GM21423 (cell line): ENCODE measurements around the gene GABRR2.
"Not testable (repeated sequence)": the region's sequence is repeated elsewhere in the genome, so short reads cannot be mapped to it uniquely, and the experiment has no call there.

Experiments
- ATAC-seq: cut with Tn5 transposase; IDR thresholded peaks from one replicate; pipeline ENCODE4 v1.9.1; 2021; ENCODE audit warnings: mild to moderate bottlenecking, moderate library complexity; ENCODE audit not compliant: unreplicated experiment

Gene GABRR2

GRCh38 chr6:89324304-89324703, 9.2 kb upstream of the GABRR2 start:
- no peak for ATAC-seq

DNA sequence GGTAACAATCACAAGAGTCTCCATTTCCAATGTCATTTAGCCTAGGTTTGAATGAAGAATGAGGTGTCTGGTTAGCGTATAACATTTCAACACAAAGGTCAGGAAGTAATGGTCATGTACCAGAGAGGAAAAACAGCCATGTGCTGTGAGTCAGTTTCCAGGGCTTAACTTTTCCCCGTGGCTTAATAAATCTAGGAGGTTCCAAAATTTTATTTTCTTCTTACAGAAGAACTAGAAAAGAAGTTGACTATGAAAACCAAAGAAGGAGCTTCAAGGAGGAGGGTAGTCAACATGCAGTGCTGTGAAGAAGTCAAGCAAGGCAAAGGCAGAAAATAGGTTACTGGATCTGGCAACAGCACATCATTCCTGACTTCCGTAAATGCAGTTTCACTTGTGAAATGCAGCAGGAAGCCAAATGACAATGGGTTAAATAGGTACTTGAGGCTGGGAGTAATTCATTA, 8.4 kb upstream of the GABRR2 start:
- no peak for ATAC-seq

DNA sequence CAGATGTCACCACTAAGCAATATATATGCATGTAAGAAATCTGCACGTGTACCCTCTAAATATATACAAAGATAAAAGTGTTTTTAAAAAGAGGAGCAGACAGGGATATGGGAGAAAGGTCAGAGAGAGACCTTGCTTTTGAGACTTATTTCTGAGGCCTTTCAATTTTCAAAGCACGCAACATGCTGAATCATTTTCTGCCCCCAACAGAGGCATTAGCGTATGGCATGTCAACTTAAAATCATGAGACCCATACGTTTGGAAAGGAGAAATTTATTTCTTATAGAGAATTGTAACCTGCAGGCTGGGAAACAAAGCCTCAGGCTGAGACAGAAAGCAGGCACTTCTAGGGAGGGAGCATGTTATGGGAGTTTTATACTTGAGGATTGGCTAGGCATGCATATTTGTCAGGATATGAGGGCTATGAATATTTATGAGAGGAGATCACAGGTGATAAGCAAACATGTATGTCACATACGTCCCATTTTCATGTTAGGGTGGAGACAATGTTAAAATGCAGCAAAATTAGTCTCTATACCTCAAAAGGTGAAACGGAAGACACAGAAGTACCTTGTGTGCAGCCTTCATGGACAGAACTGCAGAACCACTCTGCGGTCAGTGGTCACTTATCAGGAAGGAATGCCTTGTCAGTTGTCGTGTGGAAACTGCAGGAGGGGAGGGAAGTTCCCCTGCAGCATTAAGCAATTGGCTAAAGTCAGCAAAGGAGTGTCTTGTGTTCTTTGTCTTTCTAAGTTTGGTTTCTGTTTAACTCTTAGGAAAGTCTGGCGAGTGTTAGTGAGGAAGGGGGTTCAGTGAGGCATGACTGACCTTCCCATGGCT, 6.3 kb upstream of the GABRR2 start:
- no peak for ATAC-seq

GRCh38 chr6:89320012-89320559, 5.0 kb upstream of the GABRR2 start:
- no peak for ATAC-seq

DNA sequence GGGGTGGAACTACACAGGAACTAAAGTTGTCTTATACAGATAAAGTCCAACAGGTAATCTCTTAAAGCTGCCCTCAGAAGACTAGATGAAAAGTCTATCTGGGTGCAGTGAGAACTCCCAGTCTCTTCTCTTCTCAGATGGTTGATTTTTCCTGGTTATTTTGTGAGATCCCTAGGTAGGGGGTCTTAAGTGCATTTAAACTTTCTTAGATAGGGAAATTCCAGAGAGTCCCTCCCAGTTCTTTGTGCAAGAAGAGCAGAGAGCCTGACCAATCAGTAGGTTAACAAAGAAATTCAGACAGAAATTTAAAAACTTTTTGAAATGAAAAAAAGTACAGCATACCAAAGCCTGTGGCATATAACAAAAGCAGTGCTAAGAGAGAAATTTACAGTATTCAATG, 2.0 kb upstream of the GABRR2 start:
- ATAC-seq: no peak

DNA sequence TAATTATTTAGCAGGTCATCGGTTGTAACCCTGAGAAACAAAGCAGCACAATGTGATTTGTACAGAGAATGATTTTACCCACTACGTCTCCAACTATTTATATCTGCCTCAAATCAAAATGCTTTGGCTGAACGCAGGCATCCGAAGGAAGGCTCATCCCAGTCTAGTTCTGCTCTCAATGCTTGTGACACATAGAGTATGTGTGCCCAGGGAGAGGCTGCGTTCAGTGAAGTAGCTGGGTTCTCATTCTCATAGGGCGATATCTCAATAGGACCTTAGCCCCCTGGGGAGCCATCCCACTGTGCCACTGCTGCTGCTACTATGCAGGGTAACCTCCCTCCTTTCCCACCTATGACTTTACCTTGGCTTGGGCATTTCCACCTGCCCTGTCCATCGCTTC, 407 bp downstream of the GABRR2 start:
- ATAC-seq: no peak

DNA sequence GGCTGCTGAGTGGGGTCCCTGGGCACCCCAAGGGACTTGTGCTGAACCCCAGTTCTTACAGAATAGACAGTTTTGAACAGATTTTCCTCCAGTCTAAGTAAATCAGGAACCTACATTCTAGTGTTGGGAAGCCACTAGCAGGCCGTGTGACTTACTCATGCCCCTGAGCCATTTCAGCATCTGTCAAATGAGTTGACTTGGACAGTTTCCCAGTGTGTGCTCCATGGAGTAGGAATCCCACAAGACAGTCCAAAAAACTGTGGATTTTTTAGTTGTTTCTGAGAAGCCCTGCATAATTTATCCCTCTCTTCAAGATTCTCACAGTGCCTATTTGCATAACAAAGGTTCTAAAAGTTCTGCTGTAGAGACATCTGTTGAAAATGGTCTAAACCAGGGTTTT, 2.1 kb downstream of the GABRR2 start:
- ATAC-seq: no peak

DNA sequence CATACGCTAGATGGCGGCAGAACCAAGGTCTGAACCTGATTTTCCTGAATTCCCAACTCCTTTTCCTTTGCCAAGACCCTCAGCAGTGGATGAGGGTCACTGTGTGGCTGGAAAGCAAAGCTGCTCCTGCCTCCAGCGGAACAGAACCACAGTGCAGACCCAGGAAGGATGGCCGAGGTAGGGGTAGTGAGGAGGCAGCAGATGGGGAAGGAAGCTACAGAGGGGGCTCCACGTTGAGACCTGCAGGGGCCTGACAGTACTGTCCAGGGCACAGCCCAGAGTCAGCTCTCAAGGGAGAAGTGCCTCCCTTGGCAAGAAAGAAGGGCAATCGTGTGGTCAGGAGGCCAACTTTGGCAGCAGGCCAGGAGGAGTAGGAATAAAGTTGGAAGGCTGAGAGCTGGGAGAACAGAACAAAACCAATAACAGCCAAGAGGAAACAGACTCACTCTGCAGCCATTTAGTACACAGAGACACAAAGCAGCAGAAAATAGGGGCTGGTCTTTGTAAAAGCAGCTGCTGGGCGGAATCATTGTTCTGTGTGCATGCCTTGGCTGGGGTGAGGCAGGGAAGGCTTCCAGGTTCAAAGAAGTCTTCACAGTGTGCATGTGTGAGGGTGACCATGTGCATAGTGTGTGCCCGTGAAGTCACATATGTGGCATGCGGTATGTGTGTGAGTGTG, 3.1 kb downstream of the GABRR2 start:
- ATAC-seq: no peak

DNA sequence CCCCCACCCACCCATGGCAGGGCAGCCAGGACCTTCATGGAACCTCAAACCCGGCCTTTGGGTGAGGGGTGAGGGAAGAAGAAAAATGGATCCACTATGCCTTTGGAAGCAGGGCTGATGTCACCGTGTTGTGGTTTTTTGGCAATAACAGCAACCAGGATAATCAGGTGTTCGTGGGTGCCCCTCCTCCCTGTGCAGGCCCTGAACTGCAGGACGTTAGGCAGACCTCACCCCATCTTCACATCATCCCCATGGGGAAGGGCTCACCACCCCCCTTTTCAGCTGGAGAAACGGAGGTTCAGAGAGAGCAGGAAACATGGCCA, 3.6 kb downstream of the GABRR2 start:
- no peak for ATAC-seq

DNA sequence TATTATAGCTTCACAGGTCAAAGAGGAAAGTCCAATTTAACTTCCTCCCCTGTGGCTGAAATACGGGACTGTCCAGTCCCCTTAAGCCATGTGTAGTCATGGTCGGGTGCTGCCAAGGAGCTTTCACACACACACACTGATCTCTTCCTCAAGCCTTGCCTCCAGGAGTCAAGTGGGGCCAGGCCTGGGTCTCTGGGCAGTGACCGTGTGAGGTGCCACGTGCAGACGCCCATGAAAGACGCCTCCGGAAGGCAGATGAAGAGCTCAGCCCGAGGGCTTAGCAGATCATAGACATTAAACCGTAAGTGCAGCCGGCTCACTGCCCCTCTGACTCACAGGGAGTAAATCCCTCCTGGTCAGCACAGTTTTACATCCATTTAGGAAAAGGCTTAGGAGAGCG, 4.2 kb downstream of the GABRR2 start:
- no peak for ATAC-seq

DNA sequence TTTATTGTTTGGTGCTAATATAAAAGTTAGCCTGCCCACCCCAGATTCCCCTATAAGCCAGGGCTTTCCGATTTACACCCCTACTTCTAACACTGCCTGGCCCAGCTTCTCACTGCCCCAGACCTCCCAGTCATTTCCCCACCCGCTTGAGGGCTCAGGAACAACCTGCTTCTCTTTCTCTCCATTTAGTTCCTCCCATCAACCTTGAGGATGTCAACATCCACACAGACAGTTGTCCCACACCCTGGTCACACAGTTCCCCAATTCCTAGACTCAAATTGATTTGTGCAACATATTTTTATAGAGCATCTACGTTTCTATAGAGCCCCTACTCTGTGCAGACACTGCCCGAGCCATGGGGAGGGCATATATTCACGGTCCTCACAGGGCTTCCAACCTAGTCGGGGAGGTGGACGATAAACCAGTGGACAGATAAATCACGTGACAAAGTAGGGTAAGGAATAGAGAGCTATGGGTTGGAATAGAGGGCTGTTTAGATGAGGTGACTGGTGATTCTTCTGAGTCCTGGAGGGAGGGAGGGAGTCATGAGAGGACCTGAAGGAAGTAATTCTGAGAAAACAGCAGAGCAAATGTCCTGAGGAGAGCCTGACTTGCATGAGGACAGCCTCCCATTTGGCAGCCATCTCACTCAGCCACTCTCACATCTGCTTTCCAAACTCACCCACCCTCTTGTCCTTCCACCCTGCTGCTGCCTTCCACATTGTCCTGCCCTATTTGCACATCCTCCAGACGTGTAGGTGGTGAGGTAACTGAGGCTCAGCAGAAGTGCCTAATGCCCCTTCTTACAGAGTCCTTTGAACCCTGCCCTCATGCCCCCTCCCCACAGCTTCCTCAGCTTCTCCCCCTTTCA, 6.3 kb downstream of the GABRR2 start:
- no peak for ATAC-seq

- ATAC-seq: not testable (repeated sequence)
Observed at GRCh38 chr6:89304517-89304916, 10.6 kb downstream of the GABRR2 start.

DNA sequence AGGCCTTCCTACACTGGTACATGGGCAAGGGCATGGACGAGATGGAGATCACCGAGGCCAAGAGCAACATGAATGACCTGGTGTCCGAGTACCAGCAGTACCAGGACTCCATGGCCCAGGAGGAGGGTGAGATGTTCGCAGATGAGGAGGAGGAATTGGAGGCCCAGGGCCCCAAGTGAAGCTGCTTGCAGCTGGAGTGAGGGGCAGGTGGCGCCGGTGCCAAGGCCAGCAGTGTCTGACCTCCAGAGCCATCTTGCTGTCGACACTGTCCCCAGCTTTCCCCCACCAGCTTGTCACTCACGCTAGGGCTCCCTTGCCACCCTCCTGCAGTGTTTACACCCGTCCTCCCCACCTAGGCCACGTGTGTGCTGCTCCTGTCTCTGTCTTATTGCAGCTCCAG, 12.2 kb downstream of the GABRR2 start:
- no peak for ATAC-seq

GRCh38 chr6:89302195-89302770, 12.8 kb downstream of the GABRR2 start:
- no peak for ATAC-seq

DNA sequence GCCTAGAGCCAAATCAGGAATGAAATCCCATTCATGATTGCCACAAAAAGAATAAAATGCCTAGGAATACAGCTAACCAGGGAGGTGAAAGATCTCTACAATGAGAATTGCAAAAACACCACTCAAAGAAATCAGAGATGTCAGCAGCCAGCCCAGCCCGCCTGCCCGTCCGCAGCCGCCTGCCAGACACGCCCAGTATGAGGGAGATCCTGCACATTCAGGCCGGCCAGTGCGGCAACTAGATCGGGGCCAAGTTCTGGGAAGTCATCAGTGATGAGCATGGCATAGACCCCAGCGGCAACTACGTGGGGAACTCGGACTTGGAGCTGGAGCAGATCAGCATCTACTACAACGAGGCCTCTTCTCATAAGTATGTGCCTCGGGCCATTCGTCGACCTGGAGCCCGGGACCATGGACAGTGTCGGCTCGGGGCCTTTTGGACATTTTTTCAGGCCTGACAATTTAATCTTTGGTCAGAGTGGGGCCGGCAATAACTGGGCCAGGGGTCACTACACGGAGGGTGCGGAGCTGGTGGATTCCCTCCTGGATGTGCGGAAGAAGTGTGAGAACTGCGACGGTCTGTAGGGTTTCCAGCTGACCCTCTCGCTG, 13.4 kb downstream of the GABRR2 start:
- ATAC-seq: no peak

- no peak for ATAC-seq
Observed at GRCh38 chr6:89299466-89299850, 15.6 kb downstream of the GABRR2 start.

DNA sequence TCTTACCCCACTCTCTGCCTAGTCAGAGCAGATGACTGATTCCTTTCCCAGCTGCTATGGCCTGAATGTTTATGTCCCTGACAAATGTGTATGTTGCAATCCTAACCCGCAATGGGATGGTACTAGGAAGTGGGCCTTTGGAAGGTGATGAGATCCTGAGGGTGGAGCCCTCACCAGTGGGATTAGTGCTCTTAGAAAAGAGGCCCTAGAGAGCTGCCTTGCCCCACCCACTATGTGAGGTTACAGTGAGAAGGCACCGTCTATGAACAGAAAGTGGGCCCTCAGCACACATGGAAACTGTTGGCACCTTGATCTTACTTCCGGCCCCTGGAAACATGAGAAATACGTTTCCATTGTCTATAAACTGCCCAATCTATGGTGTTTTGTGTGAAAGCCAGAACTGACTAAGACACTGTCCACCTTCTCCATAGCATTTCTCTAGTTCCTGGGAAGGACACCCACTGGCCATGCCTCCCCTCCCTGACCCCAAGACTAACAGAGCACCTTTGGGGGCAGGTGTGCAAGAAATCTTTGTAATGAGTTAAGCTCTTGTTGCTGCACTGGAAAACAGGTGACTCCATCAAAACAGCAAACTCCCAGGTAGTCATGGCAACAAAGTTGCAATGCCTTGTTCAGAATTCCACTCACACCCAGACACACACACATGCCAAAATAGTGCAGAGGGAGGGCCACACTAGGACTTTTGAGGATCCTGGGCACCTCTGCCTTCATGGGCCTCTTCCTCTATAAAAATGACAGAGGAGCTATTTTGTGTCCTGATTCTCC, 16.2 kb downstream of the GABRR2 start:
- no peak for ATAC-seq

DNA sequence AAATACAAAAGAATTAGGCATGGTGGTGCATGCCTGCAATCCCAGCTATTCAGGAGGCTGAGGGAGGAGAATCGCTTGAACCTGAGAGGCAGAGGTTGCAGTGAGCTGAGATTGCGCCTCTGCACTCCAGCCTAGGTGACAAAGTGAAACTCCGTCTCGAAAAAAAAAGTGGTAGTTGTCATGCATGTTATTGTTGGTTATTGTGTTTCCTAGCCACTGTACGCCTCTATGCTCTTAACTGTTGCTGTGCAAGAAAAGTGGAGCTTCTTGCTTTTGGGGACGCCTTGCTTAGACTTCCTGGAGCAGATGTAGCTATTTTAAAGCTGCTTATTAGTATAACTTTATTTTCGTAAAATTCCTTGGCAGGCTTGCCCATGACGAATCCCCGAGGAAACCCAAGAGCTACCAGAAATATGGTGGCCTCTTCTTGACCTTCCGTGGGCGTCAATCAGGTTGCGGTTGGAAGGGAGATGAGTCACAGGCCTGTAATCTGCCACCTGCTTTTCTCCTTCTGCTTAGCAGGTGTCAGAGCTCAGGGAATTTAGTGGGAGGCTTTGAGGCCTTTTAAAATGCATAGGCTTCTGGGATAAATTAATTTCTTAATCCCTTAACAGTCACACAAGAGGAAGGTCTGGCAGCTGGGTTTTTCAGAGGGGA, 17.3 kb downstream of the GABRR2 start:
- ATAC-seq: peak; percentile 95

DNA sequence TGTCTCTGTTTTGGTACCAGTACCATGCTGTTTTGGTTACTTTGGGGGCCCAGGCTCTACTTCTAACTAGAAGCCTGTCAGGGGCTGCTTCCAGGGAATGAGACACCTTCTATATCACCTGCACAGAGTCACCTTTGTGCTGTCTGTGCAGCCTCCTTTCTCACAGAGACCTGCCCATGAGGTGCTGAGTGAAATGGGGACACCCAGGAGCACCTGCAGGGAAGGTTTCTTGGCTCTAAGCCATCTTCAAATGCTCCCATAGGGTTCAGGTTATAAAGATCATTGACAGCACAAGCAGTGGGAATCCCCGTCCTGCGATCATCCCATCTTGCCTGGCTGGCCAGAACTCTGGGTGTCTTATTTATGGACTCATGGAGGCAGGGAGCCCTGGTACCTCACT, 19.1 kb downstream of the GABRR2 start:
- no peak for ATAC-seq
